Measurements from ENCODE around the gene COL6A5.

GRCh38 chr3:130488769-130489450, 143.4 kb downstream of the COL6A5 start:
- TF ChIP-seq POLR2A (IDR thresholded peaks at IDR 0.05; ENCODE audit: low read depth, low read length) (no peak), TAF1 (IDR thresholded peaks at IDR 0.05; ENCODE audit: low read depth, low read length) (no peak)
